Naive thymus-derived CD4-positive, alpha-beta T cell (primary cell): ENCODE data around the gene KLHL22. TPM values are rescaled to one million over a fixed set of nuclear protein-coding genes. Genes with fewer than 3 reads are reported as not detected.
A peak's percentile ranks its signal among the peaks of the same experiment; 100 is the strongest.

Source experiments
- ATAC-seq: fragments of 150-1000 bp; cut with Tn5 transposase; 2 replicates; pipeline ENCODE4 v1.10.0; 2021; ENCODE audit warnings: mild to moderate bottlenecking, moderate library complexity
- CTCF ChIA-PET: fragments of 350-600 bp; sonication (Branson Sonifier 250); formaldehyde crosslinking; loops from one replicate; lab custom pipeline; 2021; ENCODE audit warnings: antibody characterized with exemption; lab: Charles Lee
- POLR2A ChIA-PET: fragments of 350-600 bp; sonication (Branson Sonifier 250); formaldehyde crosslinking; loops from one replicate; lab custom pipeline; 2021; ENCODE audit warnings: antibody characterized with exemption, inconsistent platforms; lab: Charles Lee
- DNase-seq, 9 donors: peaks; one replicate each; pipeline versions ENCODE4 v3.0.0 to v3.0.0-alpha.2; 2020 to 2022; ENCODE audit warnings: mixed read lengths in 1 of 9
- H3K27ac ChIP-seq: one replicate; pipeline ENCODE4 v1.7.0; 2013; ENCODE audit warnings: mild to moderate bottlenecking, low read depth, low read length, moderate library complexity
- H3K27me3 ChIP-seq, 2 donors: one replicate each; pipeline ENCODE4 v1.7.0; 2013; ENCODE audit warnings: low read length in 2 of 2, mild to moderate bottlenecking in 2 of 2, moderate library complexity in 2 of 2; ENCODE audit not compliant: control insufficient read depth in 2 of 2, insufficient read depth in 2 of 2
- H3K36me3 ChIP-seq, 3 experiments: 1 replicate in 2 of 3; 2 replicates in 1 of 3; pipeline ENCODE4 v1.7.0; 2013; ENCODE audit warnings: low read length in 3 of 3, mild to moderate bottlenecking in 3 of 3, moderate library complexity in 1 of 3; ENCODE audit not compliant: insufficient read depth in 3 of 3, control insufficient read depth in 2 of 3
- H3K4me1 ChIP-seq, 2 donors: one replicate each; pipeline ENCODE4 v1.7.0; 2013; ENCODE audit warnings: low read length in 2 of 2, mild to moderate bottlenecking in 2 of 2, moderate library complexity in 1 of 2; ENCODE audit not compliant: control insufficient read depth in 2 of 2, insufficient read depth in 2 of 2
- H3K4me3 ChIP-seq: 2 replicates; pipeline ENCODE4 v1.7.0; 2013; ENCODE audit warnings: mild to moderate bottlenecking, low read length
- H3K9me3 ChIP-seq, 3 experiments: 1 replicate in 2 of 3; 2 replicates in 1 of 3; pipeline ENCODE4 v1.7.0; 2013; ENCODE audit warnings: low read length in 3 of 3; ENCODE audit not compliant: control insufficient read depth in 2 of 3
- H3K27ac Mint-ChIP-seq, 9 donors: one replicate each; pipeline ENCODE4 v1.8.0; 2020 to 2022; ENCODE audit warnings: mixed read lengths in 9 of 9, mild to moderate bottlenecking in 8 of 9, moderate library complexity in 5 of 9, inconsistent platforms in 2 of 9
- H3K27me3 Mint-ChIP-seq, 5 donors: one replicate each; pipeline ENCODE4 v1.8.0; 2021 to 2022; ENCODE audit warnings: mixed read lengths in 5 of 5, mild to moderate bottlenecking in 1 of 5
- H3K36me3 Mint-ChIP-seq, 5 donors: one replicate each; pipeline ENCODE4 v1.8.0; 2020 to 2022; ENCODE audit warnings: mixed read lengths in 5 of 5, mild to moderate bottlenecking in 3 of 5, inconsistent platforms in 1 of 5
- H3K4me1 Mint-ChIP-seq, 7 donors: one replicate each; pipeline ENCODE4 v1.8.0; 2020 to 2022; ENCODE audit warnings: mixed read lengths in 7 of 7, mild to moderate bottlenecking in 3 of 7, inconsistent platforms in 1 of 7
- H3K4me3 Mint-ChIP-seq, 10 donors: one replicate each; pipeline ENCODE4 v1.8.0; 2020 to 2022; ENCODE audit warnings: mild to moderate bottlenecking in 10 of 10, mixed read lengths in 10 of 10, moderate library complexity in 6 of 10, inconsistent platforms in 2 of 10
- H3K9me3 Mint-ChIP-seq, 11 donors: one replicate each; pipeline ENCODE4 v1.8.0; 2020 to 2022; ENCODE audit warnings: mixed read lengths in 11 of 11, mild to moderate bottlenecking in 4 of 11, inconsistent platforms in 1 of 11, moderate library complexity in 1 of 11
- intact Hi-C, 2 donors: fragments of 100-400 bp; cut with micrococcal nuclease; formaldehyde crosslinking; loops; one replicate each; pipeline ENCODE4 v1.15.1; 2023
- polyA plus RNA-seq, 2 donors: library from polyadenylated mRNA; unstranded; fragments of 300-500 nt; fragmentation: Illumina TruSeq; gene quantifications; one replicate each; pipeline ENCODE4 v1.2.3, GENCODE V29; 2021
- total RNA-seq, 6 experiments: library from RNA in 5 of 6; stranded (reverse) in 5 of 6; gene quantifications; 1 replicate in 5 of 6; 2 replicates in 1 of 6; pipeline ENCODE4 v1.2.3 and lab custom pipeline; 2021 to 2026

Gene KLHL22
- total and polyA plus RNA-seq, 7 experiments from 2014 or later = 20.6 to 71.3 (median 40.0) TPM

- Histone ChIP-seq H3K27me3 (no peaks in the 10 kb centered on the region), H3K4me1 (peaks cover 6 to 21% of the 10 kb centered on the region in 2 donors), H3K4me3 (no peak overlapping the region), H3K9me3 (no peaks in the 10 kb centered on the region), H3K27ac (no peak overlapping the region), H3K36me3 (peaks cover 0 to 45% (median 17%) of the 10 kb centered on the region in 3 experiments)
- DNase-seq (no peak), ATAC-seq (no peak)
- no peaks in the 10 kb centered on the region for H3K27me3 Mint-ChIP-seq
- H3K9me3 Mint-ChIP-seq = no peaks in the 10 kb centered on the region
- H3K27ac Mint-ChIP-seq = peak overlapping the region in 6 of 9 donors; percentile 38 to 77 (median 64)
- POLR2A ChIA-PET = interaction anchor here (1.0 to 25.8 kb wide), 2 partner anchors 19 to 25 kb away, joined by 4 to 738 read pairs; no protein-coding TSS in a partner anchor
- H3K4me1 Mint-ChIP-seq = peaks cover 27 to 59% (median 50%) of the 10 kb centered on the region in 7 donors
- CTCF ChIA-PET = no interaction called here
- peaks cover 3 to 45% (median 34%) of the 10 kb centered on the region in 5 donors for H3K36me3 Mint-ChIP-seq
- no peak overlapping the region for H3K4me3 Mint-ChIP-seq
- intact Hi-C loops = no loop called here
Measured at GRCh38 chr22:20537983-20538382, 42.4 kb upstream of the KLHL22 start.

GRCh38 chr22:20537325-20537756 lies 41.7 kb upstream of the KLHL22 start:
- Mint-ChIP-seq H3K36me3 (peaks cover 3 to 43% (median 29%) of the 10 kb centered on the region in 5 donors), H3K9me3 (no peaks in the 10 kb centered on the region), H3K4me1 (peaks cover 28 to 60% (median 52%) of the 10 kb centered on the region in 7 donors), H3K27ac (peak overlapping the region in 7 of 9 donors; percentile 36 to 81 (median 67)), H3K4me3 (no peak overlapping the region), H3K27me3 (no peaks in the 10 kb centered on the region)
- Histone ChIP-seq H3K4me3 (no peak overlapping the region), H3K36me3 (peaks cover 0 to 45% (median 17%) of the 10 kb centered on the region in 3 experiments), H3K27ac (no peak overlapping the region), H3K27me3 (no peaks in the 10 kb centered on the region), H3K9me3 (no peaks in the 10 kb centered on the region), H3K4me1 (peaks cover 6 to 24% of the 10 kb centered on the region in 2 donors)
- no peak for DNase-seq
- ChIA-PET POLR2A (interaction anchor here (25.8 kb wide), 1 partner anchor 25 kb away, joined by 738 read pairs; no protein-coding TSS in a partner anchor), CTCF (no interaction called here)
- no peak for ATAC-seq
- intact Hi-C loops = no loop called here

- peaks cover 0 to 48% (median 18%) of the 10 kb centered on the region in 3 experiments for H3K36me3 ChIP-seq
- POLR2A ChIA-PET = interaction anchor here (25.8 kb wide), 1 partner anchor 26 kb away, joined by 738 read pairs; no protein-coding TSS in a partner anchor
- ATAC-seq (no peak), DNase-seq (no peak)
- Mint-ChIP-seq H3K36me3 (peaks cover 3 to 37% (median 23%) of the 10 kb centered on the region in 5 donors), H3K9me3 (no peaks in the 10 kb centered on the region), H3K27me3 (no peaks in the 10 kb centered on the region), H3K4me3 (peak overlapping the region in 1 of 10 donors; percentile 53), H3K4me1 (peaks cover 34 to 61% (median 54%) of the 10 kb centered on the region in 7 donors), H3K27ac (peak overlapping the region in 8 of 9 donors; percentile 26 to 81 (median 68))
- peaks cover 6 to 30% of the 10 kb centered on the region in 2 donors for H3K4me1 ChIP-seq
- no peak overlapping the region for H3K4me3 ChIP-seq
- H3K27me3 ChIP-seq = no peaks in the 10 kb centered on the region
- H3K27ac ChIP-seq = no peak overlapping the region
- CTCF ChIA-PET = interaction anchor here (0.7 kb wide), 1 partner anchor 28 kb away, joined by 4 read pairs; no protein-coding TSS in a partner anchor
- H3K9me3 ChIP-seq = no peaks in the 10 kb centered on the region
- intact Hi-C loops = no loop called here
Measured at GRCh38 chr22:20536590-20537324, 41.2 kb upstream of the KLHL22 start.

GRCh38 chr22:20533879-20534265 lies 38.3 kb upstream of the KLHL22 start:
- H3K36me3 Mint-ChIP-seq = peaks cover 3 to 19% (median 9%) of the 10 kb centered on the region in 5 donors

GRCh38 chr22:20533095-20533878 lies 37.7 kb upstream of the KLHL22 start:
- Histone ChIP-seq H3K4me3 (no peak overlapping the region), H3K9me3 (no peaks in the 10 kb centered on the region), H3K27ac (peak overlapping the region; percentile 16), H3K27me3 (no peaks in the 10 kb centered on the region), H3K36me3 (peaks cover 0 to 49% (median 9%) of the 10 kb centered on the region in 3 experiments), H3K4me1 (peaks cover 15 to 50% of the 10 kb centered on the region in 2 donors)
- peak overlapping the region in 8 of 10 donors; percentile 41 to 72 (median 56) for H3K4me3 Mint-ChIP-seq
- peaks cover 45 to 74% (median 69%) of the 10 kb centered on the region in 7 donors for H3K4me1 Mint-ChIP-seq
- intact Hi-C loops = loop anchor here in 1 of 2 donors (2.0 kb wide), 1 partner anchor 16 kb away; no protein-coding TSS in a partner anchor
- ATAC-seq (no peak), DNase-seq (no peak)
- POLR2A ChIA-PET = interaction anchor here (0.8 to 2.7 kb wide), 7 partner anchors 17 to 69 kb away, joined by 3 to 14 read pairs (median 4); no protein-coding TSS in a partner anchor
- H3K36me3 Mint-ChIP-seq = peaks cover 3 to 13% (median 9%) of the 10 kb centered on the region in 5 donors
- CTCF ChIA-PET = interaction anchor here (0.6 to 1.3 kb wide), 2 partner anchors 9 to 29 kb away, joined by 3 read pairs; no protein-coding TSS in a partner anchor
- no peaks in the 10 kb centered on the region for H3K9me3 Mint-ChIP-seq
- no peaks in the 10 kb centered on the region for H3K27me3 Mint-ChIP-seq
- peak overlapping the region; percentile 76 to 92 (median 82) for H3K27ac Mint-ChIP-seq

More at GRCh38 chr22:20533879-20534265, 38.3 kb upstream of the KLHL22 start:
- Mint-ChIP-seq H3K27ac (peak overlapping the region; percentile 63 to 92 (median 82)), H3K27me3 (no peaks in the 10 kb centered on the region), H3K4me3 (peak overlapping the region in 7 of 10 donors; percentile 8 to 56 (median 49)), H3K4me1 (peaks cover 45 to 74% (median 67%) of the 10 kb centered on the region in 7 donors), H3K9me3 (no peaks in the 10 kb centered on the region)
- H3K27ac ChIP-seq = peak overlapping the region; percentile 16
- H3K27me3 ChIP-seq = no peaks in the 10 kb centered on the region
- H3K9me3 ChIP-seq = no peaks in the 10 kb centered on the region
- H3K4me3 ChIP-seq = no peak overlapping the region
- DNase-seq (no peak), ATAC-seq (peak; percentile 37)
- ChIA-PET CTCF (interaction anchor here (0.6 to 1.3 kb wide), 2 partner anchors 8 to 29 kb away, joined by 3 read pairs; no protein-coding TSS in a partner anchor), POLR2A (interaction anchor here (0.8 to 2.7 kb wide), 5 partner anchors 16 to 40 kb away, joined by 3 to 14 read pairs (median 4); no protein-coding TSS in a partner anchor)
- peaks cover 0 to 48% (median 9%) of the 10 kb centered on the region in 3 experiments for H3K36me3 ChIP-seq
- intact Hi-C loops = loop anchor here in 1 of 2 donors (2.0 kb wide), 1 partner anchor 15 kb away; no protein-coding TSS in a partner anchor
- peaks cover 15 to 50% of the 10 kb centered on the region in 2 donors for H3K4me1 ChIP-seq
